HG02981 (cell line): ENCODE results near the gene TPPP.
"Not testable (repeated sequence)": the region's sequence is repeated elsewhere in the genome, so short reads cannot be mapped to it uniquely, and the experiment has no call there.

Experiments used
- ATAC-seq: cut with Tn5 transposase; IDR thresholded peaks from one replicate; pipeline ENCODE4 v1.9.1; 2021; ENCODE audit warnings: mild to moderate bottlenecking, moderate library complexity; ENCODE audit not compliant: unreplicated experiment

TPPP gene

DNA sequence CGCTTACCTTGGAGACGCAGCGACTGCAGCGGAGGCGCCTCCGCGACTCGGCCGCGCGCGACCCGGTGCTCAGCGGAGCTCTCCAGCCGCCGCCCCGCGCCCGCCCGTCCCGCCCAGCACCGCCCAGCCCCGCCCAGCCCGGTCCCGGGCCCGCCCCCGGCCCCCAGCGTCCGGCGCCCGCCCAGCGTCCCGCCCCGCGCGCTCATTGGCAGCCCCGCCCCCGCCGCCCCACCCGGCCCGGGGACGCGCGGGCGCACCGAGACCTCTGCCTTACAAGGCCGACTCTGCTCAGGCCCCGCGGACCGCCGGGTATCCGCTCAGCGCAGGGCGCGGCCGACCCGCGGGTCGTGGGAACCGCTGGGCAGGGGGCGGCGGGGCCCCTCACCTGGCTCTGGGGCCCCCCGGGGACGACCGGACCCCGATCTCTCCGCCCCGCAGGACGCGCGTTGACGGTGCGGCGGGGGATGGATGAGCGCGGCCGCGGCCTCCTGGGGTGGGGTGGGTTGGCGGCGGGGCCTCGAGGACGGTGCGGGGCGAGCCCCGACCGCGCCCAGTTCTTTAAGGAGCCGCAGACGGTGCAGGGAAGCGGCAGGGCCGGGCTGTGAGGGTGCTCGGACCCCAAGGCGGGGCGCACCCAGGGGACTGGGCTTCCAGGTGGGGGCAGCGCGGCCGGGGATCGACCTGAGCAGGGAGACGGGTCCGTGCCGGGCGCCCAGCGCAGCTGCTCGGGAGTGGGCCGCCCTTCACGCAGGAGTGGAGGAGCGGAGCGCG is at the start of gene TPPP:
TPPP (minus strand) TSS at position 82 of the 771 bp plus-strand sequence. CDS start 15,292 bp downstream, outside the sequence.
- peak; percentile 56 for ATAC-seq

DNA sequence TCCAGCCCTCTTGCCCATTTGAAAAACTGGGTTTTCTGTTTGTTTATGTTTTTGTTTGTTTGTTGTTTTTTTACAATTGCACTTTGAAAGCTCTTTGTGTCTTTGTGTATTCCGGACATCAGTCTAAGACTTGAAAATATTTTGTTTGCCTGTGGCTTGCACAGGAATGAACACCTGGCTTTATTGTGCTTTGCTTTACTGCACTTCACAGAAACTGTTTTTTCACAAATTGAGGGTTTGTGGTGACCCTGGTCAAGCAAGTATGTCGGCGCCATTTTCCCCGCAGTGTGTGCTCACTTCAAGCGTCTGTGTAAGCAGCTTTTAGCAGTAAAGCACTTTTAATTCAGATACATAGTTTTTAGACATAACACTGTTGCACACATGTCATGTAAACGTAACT is 49.1 kb upstream of the TPPP start:
- not testable (repeated sequence) for ATAC-seq

DNA sequence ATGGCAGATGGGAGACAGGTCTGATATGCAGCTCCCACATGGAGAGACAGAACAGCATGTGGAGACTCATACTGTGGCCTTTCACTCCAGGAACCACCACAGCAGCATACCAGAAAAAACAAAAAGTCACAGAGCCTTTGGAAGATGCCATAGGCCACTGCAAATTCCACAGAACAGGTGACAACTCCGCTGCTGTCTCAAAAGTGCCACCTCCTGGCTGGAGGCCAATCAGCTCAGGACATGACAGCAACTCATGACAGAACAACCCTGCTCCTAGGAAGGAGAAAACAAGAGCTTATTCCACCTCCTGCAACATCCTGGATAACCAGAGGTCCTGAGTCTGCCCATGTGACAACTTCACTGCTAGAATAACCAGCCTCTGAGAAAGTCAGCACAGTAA is 41.0 kb upstream of the TPPP start:
- not testable (repeated sequence) for ATAC-seq

DNA sequence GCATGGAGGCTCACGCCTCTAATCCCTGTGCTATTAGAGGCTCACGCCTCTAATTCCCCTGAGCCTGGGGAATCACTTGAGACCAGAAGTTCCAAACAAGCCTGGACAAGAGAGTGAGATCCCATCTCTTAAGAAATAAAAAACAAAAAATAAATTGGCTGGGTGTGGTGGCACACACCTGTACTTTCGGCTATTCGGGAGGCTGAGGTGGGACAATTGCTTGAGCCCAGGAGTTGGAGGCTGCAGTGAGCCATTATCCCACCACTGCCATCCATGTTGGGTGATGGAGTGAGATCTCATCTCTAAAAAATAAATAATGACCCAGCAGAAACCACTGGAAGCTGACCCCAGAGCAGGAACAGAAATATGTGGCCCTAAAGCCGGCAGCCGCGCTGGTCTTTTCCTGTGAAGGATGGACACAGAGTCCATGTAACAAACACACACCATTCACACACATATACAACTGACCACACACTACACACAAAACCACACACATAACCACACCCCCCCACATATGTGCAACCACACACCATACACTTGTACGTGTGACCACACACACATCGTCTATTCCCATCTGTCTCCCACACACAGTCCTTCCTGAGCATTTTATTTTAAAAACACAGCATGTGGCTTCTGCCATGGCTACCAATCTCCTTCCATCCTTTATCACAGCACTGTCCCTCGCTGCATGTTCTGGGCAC is 39.8 kb upstream of the TPPP start:
- ATAC-seq: not testable (repeated sequence)

DNA sequence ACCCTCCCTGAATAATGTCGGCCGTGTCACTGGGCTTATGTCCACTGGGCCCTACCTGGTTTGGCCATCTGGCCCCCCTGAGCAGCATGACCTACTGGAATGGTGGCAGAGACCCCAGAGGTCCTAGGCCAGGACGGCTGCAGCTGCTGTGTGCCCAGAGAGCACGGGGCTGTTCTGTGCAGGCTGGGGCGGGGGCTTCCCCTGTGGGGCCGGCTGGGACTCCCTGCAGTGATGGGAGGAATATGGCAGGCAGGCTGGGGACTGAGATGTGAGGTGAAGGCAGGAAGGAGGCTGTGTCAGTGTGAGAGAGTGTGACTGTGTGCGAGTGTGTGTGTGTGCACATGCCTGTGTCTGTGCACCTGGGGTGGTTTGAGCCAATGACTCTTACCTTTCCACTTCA is 36.1 kb upstream of the TPPP start:
- not testable (repeated sequence) for ATAC-seq

DNA sequence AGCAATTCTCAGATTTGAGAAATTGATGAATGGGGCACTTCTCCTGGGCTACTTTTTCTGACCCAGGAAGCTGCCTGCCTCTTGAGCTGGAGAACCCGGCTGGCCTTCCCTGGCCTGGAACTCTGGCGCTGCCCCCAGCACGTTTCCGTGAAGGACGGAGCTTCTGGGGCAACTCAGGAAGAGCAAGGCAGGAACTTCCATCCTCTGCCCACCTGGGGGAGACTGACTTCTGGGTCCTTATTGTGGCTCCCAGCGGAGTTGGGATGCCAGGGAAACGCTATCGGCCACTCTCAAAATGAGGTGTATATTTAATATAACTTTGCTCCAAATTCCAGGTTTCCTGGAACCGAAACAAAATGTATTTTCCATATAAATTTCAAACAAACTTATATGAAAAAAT is 33.9 kb upstream of the TPPP start:
- ATAC-seq: not testable (repeated sequence)

DNA sequence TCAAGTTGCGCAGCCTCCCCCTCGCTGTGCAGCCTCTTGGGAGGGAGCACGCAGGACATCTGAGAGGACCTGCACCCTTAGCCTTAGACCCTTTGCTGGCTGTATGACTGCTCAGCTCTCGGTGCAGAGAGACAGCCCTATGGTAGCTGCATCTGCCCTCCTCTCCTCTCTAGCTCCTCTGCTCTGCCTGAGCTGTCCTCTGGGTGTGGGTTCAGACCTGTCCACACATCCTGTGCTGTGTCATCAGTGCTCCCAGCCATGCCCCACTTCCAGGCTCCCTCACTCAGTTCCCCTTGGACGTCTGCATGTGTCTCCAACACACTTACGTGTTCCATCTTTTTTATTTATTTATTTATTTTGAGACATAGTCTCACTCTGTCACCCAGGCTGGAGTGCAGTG is 30.7 kb upstream of the TPPP start:
- ATAC-seq: not testable (repeated sequence)

DNA sequence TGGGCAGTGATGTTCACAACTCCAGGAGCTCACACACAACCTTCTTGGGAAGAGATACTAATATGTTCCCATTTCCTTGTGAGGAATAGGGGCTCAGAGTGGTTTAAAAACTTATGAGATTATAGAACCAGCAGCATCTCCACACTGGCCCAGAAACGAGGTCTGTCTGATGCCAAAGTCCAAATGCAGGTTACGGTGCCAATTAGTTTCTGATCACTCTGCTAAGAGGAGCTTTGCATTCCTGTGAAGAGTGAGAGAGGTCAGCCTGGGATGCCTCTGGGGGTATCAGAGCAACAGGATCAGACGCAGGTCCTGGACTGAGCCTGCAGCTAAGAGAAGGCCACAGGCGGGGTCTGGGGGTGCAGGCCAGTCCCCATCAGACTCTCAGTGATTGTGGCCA is 30.2 kb upstream of the TPPP start:
- not testable (repeated sequence) for ATAC-seq

DNA sequence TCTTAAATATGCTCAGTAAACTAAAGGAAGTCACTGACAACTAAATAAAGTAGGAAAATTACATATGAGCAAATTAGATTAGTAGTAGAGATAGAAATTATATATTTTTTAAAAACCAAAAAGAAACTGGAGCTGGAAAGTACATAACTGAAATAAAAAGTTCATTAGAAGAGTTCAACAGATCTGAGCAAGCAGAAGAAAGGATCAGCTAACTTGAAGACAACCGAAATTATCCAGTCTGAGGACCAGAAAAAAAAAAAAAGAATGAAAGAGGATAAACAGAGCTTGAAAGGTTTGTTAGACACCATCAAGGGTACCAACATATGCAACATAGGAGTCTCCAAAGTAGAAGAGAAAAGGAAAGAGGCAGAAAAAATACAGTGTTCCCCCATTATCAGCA is 26.2 kb upstream of the TPPP start:
- not testable (repeated sequence) for ATAC-seq

DNA sequence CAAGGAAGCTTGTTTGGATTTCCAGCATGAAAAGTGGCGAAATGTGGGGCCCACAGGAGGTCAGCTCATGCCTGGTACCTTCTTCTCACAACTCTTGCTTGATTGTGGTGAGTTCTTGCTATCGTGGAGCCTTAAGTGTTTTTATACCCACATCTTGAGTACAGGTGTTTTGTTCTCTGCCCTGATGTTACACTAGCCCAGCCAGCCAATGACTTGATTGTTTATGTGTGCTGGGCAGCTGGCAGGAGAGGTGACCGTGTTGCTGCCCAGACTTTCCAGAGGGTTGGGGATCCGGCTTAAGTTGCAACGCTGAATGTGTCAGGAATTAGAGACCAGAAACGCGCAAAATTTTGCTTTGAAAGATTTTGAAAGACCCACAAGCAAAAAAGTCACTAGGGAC is 24.0 kb upstream of the TPPP start:
- ATAC-seq: no peak

DNA sequence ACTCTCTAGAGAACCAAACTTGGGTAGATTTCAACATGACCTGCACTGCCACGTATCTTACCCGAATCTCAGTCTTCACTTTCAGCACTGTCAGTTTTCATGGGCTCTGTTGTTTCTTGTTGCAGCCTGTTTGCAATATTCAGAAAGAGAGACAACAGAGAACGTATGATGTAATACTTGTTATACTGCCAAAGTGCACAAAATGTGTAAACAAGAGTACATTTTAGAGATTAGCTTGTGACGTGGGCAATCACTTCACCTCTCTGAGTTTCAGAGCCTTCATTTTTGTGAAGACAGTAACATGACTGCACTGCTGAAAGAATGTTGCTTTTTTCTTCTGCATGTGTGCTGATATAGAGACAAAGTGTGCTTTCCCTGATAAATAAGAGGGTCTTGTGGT is 23.6 kb upstream of the TPPP start:
- not testable (repeated sequence) for ATAC-seq

DNA sequence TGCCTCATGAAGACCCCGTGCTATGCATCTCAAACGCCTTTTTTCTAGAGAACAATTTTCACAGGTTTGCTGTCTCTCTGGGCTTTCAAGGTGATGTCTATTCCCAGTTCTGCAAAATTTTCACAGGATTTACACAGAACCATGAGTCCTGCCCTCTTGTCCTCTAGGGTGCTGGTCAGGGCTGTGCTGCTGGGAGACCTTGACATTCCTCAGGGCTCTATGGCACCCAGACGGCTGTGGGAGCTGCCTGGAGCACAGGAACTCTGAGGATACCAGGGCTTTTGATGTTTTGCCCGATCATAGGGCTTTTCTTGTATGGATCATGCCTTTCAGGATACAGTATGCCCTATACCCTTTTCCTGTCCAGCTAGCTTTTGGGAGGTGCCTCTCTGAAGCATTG is 22.5 kb upstream of the TPPP start:
- ATAC-seq: not testable (repeated sequence)

DNA sequence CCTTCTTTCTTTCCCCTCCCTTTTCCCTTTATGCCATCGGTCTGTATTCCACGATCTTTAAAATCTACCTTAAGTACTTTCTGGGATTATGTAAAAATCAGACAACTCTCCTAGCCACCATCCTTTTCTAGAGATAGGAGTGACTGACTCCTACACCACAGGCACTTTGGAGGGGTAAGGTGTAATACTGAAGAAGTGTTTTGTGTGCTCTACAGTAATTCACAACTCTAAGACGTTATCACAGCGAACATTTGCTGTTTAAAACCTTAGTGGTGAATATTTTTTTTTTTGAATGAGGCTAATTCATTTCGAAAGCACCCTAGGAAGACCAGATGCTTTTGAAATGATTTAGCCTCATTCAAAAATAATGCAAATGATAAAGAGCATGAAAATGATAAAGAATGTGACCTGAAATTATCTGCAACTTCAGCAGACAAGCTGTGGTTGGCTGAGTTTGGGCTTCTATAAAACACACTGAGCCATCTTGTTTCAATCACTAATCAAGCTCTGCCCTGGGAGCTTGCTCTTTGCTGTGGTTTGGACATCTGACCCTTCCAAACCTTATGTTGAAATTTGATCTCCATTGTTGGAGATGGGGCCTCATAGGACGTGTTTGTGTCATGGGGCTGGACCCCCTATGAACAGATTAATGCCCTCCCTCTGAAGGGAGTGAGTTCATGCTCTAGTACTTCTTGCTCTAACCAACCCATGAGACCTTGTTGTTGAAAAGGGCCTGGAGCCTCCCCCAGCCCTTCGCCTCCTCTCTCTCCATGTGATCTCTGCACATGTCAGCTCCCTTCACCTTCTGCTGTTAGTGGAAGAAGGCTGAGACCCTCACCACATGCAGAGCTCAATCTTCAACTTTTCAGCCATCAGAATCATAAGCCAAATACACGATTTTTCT is 21.3 kb upstream of the TPPP start:
- ATAC-seq: not testable (repeated sequence)

DNA sequence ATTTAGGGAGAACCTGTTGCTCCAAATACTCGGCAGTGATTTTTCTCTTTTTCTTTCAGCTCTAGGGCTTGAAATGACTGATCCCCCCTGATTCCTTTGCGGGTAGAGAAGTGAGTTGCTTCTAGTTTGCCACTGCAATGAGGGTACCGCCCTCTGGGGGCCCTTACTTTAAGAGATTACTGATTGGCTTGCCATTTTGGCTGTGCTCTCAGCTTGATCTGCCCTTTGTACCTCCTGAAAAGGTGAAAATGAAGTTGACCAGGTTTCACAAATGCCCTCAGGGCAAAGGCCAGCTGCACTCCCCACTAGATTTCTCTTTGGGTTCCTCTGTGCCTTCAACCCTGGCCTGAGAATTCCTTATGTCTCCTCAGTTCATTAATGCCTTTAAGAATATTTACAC is 20.5 kb upstream of the TPPP start:
- ATAC-seq: not testable (repeated sequence)

DNA sequence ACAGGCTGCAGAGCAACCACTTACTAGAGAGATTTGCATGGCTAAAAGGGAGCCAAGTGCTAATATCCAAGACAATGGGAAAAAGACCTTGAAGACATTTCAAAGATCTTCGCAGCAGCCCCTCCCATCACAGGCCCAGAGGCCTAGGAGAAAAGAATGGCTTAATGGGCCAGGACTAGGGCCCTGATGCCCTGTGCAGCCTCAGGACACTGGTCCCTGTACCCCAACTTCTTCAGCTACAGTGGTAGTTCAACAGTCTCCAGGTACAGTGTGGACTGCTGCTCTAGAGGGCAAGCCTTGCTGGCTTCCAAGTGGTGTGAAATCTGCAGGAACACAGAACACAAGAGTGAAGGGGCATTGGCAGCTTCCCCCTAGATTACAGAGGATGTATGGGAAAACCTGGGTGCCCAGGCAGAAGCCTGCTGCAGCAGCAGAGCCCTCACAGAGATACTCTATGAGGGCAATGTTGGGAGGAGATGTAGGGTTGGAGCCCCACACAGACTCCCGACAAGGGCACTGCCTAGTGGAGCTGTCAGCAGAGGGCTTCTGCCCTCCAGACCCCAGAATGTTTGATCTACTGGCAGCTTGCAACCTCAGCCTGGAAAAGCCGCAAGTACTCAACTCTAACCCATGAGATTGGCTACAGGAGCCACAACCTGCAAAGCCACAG is 15.8 kb upstream of the TPPP start:
- ATAC-seq: not testable (repeated sequence)

DNA sequence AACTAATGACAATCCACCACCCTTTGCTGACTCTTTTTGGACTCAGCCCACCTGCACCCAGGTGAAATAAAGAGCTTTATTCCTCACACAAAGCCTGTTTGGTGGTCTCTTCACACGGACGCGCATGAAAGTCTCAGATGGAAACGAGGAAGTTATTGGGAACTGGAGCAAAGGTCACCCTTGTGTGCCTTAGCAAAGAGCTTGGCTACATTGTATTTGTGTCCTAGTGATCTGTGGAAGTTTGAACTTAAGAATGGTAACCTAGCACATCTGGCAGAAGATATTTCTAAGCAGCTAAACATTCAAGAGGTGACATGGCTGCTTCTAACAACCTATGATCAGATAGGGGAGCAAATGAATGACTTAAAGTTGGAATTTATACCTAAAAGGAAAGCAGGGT is 15.2 kb upstream of the TPPP start:
- not testable (repeated sequence) for ATAC-seq

DNA sequence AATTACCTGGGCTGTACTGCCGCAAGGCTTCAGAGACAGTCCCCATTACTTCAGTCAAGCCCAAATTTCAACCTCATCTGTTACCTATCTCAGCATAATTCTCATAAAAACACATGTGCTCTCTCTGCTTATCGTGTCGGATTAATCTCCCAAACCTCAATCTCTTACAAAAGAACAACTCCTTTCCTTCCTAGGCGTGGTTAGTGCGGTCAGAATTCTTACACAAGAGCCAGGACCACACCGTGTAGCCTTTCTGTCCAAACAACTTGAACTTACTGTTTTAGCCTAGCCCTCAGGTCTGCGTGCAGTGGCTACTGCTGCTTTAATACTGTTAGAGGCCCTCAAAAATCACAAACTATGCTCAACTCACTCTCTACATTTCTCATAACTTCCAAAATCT is 13.0 kb upstream of the TPPP start:
- not testable (repeated sequence) for ATAC-seq

DNA sequence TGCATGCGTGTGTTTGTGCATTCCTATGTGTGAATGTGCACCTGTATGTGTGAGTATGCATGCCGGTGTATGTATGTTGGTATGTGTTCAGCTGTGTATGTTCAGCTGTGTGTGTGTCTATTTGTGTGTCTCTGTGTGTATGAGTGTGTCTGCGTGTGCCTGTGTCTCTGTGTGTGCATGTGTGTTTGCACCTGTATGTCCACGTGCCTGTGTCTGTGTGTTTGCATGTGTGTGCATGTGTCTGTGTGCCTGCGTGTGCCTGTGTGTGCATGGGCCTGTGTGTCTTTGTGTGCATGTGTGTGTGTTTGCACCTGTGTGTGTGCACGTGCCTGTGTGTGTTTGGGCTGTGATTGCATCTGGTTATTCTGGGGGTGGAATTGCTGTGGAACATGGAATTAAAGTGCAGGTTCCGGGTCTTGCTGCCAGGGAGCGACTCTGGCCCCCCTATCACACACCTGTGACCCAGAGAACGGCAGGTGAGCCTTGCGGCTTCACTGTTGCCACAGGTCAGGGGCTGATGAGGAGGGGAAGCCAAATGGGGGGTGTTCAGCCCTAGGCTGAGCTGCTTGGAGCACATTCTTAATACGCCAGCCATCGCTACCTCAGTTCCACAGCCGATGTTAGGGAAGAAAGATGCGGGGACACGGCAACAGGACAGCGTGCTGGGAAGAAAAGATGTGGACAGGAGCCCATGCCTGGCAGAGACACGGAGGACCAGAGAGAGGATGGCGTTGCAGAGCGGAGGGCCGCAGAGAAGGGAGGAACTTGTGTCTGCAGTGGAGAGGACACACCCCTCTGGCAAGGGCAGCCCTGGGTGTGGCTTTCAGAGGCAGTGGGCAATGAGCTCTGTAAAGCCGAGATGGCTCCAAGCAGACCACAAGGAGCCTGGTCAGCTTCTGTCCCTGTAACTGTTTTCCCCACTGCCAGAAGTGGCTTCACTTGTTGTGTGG is 3.9 kb upstream of the TPPP start:
- ATAC-seq: not testable (repeated sequence)

DNA sequence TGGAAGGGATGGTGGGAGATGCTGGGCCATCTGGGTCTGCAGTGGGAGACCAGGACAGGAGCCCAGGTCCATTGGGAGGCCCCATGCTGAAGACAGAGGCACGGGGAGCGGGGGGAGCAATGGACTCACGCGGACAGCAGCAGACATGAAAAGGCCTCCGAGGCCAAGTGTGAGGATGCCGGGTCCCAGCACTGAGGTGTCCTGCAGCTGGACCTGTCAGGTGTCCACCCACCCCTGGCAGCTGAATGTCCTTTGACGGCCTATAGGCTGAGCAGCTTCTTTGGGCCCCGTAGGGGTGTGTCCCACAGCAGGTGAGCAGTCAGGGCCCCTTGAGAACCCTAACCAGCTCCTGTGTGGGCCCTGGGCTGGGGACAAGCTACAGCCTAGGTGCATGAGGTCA is 3.0 kb upstream of the TPPP start:
- not testable (repeated sequence) for ATAC-seq
